Mesothelial cell of epicardium (in vitro differentiated cells): ENCODE measurements around the gene DIP2C. TPM values are rescaled to one million over a fixed set of nuclear protein-coding genes. Genes with fewer than 3 reads are reported as not detected.

Experiments
- DNase-seq, 2 experiments: peaks; one replicate each; pipeline ENCODE4 v3.0.0; 2021; ENCODE audit warnings: low spot score in 2 of 2; ENCODE audit not compliant: unreplicated experiment in 2 of 2
- H3K27ac Mint-ChIP-seq: 2 replicates; pipeline ENCODE4 v1.8.0; 2021; ENCODE audit warnings: mixed read lengths
- H3K27me3 Mint-ChIP-seq: 2 replicates; pipeline ENCODE4 v1.8.0; 2021; ENCODE audit warnings: low read depth, mixed read lengths
- H3K36me3 Mint-ChIP-seq: 2 replicates; pipeline ENCODE4 v1.8.0; 2021; ENCODE audit warnings: mixed read lengths
- H3K4me1 Mint-ChIP-seq: 2 replicates; pipeline ENCODE4 v1.8.0; 2021; ENCODE audit warnings: mixed read lengths
- H3K4me3 Mint-ChIP-seq: 2 replicates; pipeline ENCODE4 v1.8.0; 2021; ENCODE audit warnings: mild to moderate bottlenecking, moderate library complexity, mixed read lengths
- H3K9me3 Mint-ChIP-seq: 2 replicates; pipeline ENCODE4 v1.8.0; 2021; ENCODE audit warnings: mixed read lengths
- total RNA-seq: library from RNA; stranded (reverse); gene quantifications from 3 replicates; pipeline ENCODE4 v1.2.1, GENCODE V29; 2021
- TF ChIP-seq, protein P1 (sequence below): fragments of 200-600 bp; sonication (generic); IDR thresholded peaks from one replicate; pipeline ENCODE4 v1.5.0; 2021; ENCODE audit warnings: antibody characterized with exemption; ENCODE audit not compliant: unreplicated experiment

Gene DIP2C
- total RNA-seq, 1 donor from 2014 or later = 30.3 TPM

DNA sequence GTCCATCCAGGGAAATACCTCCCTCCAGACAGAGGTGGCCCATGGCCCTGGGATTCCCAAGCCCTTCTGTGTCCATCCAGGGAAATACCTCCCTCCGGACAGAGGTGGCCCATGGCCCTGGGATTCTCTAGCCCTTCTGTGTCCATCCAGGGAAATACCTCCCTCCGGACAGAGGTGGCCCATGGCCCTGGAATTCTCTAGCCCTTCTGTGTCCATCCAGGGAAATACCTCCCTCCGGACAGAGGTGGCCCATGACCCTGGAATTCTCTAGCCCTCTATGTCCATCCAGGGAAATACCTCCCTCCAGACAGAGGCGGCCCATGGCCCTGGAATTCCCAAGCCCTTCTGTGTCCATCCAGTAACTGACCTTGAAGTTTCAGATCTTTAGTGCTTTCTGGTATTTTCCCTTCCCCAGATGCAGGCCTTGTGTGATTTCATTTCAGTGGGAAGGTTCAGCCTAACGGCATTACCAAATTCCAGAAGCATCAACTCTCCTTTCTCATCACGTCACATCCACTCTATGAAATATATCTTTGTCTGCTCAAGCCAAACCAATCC, 28.8 kb upstream of the DIP2C start:
- DNase-seq = no peak
- no peaks in the 10 kb centered on the region for H3K36me3 Mint-ChIP-seq
- H3K9me3 Mint-ChIP-seq = peaks cover 19% of the 10 kb centered on the region
- H3K4me3 Mint-ChIP-seq = no peak overlapping the region
- no peak overlapping the region for H3K27ac Mint-ChIP-seq
- TF ChIP-seq, protein P1, sequence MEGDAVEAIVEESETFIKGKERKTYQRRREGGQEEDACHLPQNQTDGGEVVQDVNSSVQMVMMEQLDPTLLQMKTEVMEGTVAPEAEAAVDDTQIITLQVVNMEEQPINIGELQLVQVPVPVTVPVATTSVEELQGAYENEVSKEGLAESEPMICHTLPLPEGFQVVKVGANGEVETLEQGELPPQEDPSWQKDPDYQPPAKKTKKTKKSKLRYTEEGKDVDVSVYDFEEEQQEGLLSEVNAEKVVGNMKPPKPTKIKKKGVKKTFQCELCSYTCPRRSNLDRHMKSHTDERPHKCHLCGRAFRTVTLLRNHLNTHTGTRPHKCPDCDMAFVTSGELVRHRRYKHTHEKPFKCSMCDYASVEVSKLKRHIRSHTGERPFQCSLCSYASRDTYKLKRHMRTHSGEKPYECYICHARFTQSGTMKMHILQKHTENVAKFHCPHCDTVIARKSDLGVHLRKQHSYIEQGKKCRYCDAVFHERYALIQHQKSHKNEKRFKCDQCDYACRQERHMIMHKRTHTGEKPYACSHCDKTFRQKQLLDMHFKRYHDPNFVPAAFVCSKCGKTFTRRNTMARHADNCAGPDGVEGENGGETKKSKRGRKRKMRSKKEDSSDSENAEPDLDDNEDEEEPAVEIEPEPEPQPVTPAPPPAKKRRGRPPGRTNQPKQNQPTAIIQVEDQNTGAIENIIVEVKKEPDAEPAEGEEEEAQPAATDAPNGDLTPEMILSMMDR = no peak
- peaks cover 6% of the 10 kb centered on the region for H3K4me1 Mint-ChIP-seq
- peaks cover 4% of the 10 kb centered on the region for H3K27me3 Mint-ChIP-seq

DNA sequence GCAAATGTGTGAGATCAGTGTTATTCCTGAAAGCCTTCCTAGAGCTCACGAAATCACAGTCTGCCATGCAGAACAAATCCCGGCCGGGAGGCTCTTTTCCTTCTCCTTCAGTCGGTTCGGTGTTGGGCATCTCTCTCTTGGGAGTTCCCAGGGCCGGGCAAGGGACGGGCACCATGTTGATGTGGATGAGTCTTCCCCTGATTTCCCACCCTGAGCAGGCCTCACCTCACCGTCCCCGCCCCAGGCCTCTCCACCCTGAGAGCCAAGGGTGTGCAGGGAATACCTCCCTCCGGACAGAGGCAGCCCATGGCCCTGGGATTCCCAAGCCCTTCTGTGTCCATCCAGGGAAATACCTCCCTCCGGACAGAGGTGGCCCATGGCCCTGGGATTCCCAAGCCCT, 28.0 kb upstream of the DIP2C start:
- TF ChIP-seq, protein P1 = no peak
- no peaks in the 10 kb centered on the region for H3K36me3 Mint-ChIP-seq
- H3K4me1 Mint-ChIP-seq = peaks cover 6% of the 10 kb centered on the region
- H3K27ac Mint-ChIP-seq = no peak overlapping the region
- DNase-seq = no peak
- H3K4me3 Mint-ChIP-seq = no peak overlapping the region
- peaks cover 4% of the 10 kb centered on the region for H3K27me3 Mint-ChIP-seq
- H3K9me3 Mint-ChIP-seq = peaks cover 16% of the 10 kb centered on the region

DNA sequence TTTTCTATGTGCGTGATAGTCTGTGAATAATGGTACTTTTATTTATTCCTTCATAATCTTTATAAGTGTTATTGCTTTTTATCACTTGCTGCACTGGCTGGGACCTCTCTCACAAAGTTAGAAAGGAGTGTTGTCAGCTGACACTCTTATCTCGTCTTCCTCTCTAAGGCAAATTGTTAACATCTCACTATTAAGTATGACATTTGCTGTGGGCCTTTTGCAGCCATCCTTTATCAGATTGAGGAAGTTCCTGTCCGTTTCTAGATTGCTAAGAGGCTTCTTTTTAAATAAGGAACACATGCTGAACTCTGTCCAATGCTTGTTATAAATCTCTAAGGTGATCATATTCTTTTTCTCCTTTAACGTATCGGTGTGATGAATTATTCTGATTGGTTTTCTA, 27.4 kb upstream of the DIP2C start:
- H3K4me3 Mint-ChIP-seq = no peak overlapping the region
- TF ChIP-seq, protein P1 = no peak
- no peaks in the 10 kb centered on the region for H3K36me3 Mint-ChIP-seq

DNA sequence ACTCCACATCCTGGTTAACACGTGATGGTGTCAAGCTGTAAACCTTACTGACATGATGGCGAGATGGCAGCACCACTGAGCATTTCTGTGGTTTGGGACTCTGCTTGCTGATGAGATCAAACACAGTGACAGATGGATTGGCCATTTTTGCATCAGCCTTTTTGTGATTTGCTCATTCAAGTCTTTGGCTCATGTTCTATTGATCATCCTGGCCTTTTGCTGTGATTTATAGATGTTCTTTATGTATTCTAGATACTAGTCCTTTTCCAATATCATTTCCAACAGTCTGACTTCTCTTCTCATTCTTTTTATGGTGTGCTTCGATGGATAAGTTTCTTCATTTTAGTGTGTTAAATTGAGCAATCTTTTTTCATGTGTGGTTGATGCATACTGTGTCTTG, 24.7 kb upstream of the DIP2C start:
- no peak for DNase-seq
- no peak overlapping the region for H3K27ac Mint-ChIP-seq
- TF ChIP-seq, protein P1 = no peak
- H3K4me3 Mint-ChIP-seq = no peak overlapping the region
- peaks cover 14% of the 10 kb centered on the region for H3K9me3 Mint-ChIP-seq
- H3K36me3 Mint-ChIP-seq = no peaks in the 10 kb centered on the region
- H3K27me3 Mint-ChIP-seq = peaks cover 5% of the 10 kb centered on the region
- H3K4me1 Mint-ChIP-seq = peaks cover 6% of the 10 kb centered on the region

More for the DNA sequence above, 27.4 kb upstream of the DIP2C start:
- Mint-ChIP-seq H3K9me3 (peaks cover 14% of the 10 kb centered on the region), H3K27me3 (peaks cover 4% of the 10 kb centered on the region), H3K27ac (no peak overlapping the region), H3K4me1 (peaks cover 6% of the 10 kb centered on the region)
- DNase-seq = no peak

DNA sequence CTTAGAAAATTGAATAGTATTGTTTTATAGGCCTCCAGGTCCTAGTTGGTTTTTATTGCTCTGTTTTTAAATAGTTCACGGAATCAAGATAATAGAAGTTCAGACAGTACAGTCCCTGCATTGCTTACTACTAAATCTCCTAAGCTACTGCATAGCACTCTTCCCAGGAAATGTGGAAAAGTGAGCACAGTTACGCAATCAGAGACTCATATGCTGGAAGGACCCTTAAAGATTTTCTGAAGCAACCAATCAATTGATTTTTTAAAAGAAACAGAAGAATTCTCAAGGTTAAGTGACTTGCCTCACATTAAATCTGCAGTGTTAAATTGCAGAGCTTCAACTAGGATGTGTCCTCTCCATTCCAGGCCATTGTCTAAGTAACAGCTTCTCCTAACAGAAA, 23.1 kb upstream of the DIP2C start:
- no peak overlapping the region for H3K4me3 Mint-ChIP-seq
- peaks cover 14% of the 10 kb centered on the region for H3K9me3 Mint-ChIP-seq
- no peak overlapping the region for H3K27ac Mint-ChIP-seq
- peaks cover 6% of the 10 kb centered on the region for H3K4me1 Mint-ChIP-seq
- H3K36me3 Mint-ChIP-seq = no peaks in the 10 kb centered on the region
- peaks cover 11% of the 10 kb centered on the region for H3K27me3 Mint-ChIP-seq
- no peak for DNase-seq
- TF ChIP-seq, protein P1 = no peak

DNA sequence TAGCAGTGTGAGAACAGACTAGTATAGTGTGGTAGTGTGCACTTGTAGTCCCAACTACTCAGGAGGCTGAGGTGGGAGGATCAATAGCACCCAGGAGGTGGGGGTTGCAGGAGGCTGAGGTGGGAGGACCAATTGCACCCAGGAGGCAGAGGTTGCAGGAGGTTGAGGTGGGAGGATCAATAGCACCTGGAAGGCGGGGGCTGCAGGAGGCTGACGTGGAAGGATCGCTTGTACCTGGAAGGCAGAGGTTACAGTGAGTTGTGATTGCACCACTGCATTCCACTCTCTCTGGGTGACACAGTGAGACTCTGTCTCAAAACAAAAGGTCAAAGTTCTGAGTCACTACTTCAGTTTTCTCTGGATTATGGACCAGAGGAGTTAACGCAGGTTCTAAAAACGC, 22.6 kb upstream of the DIP2C start:
- no peak for DNase-seq
- no peak overlapping the region for H3K27ac Mint-ChIP-seq
- peaks cover 4% of the 10 kb centered on the region for H3K4me1 Mint-ChIP-seq
- TF ChIP-seq, protein P1 = no peak
- H3K27me3 Mint-ChIP-seq = peaks cover 16% of the 10 kb centered on the region
- H3K9me3 Mint-ChIP-seq = peaks cover 14% of the 10 kb centered on the region
- no peaks in the 10 kb centered on the region for H3K36me3 Mint-ChIP-seq
- no peak overlapping the region for H3K4me3 Mint-ChIP-seq
